Ovary (tissue), 9 donors: Measurements from ENCODE around the gene PASK. TPM values are rescaled to one million over a fixed set of nuclear protein-coding genes. Genes with fewer than 3 reads are reported as not detected.
"Not testable (repeated sequence)": the region's sequence is repeated elsewhere in the genome, so short reads cannot be mapped to it uniquely, and the experiment has no call there.

Experiments
- DNase-seq, 5 donors: peaks; one replicate each; pipeline ENCODE4 v3.0.0-alpha.2; 2019 to 2020
- H3K27ac ChIP-seq, 2 donors: fragments of 200-600 bp; one replicate each; pipeline versions ENCODE4 v1.5.1 to v1.8.0; 2019 to 2022
- H3K27me3 ChIP-seq: fragments of 200-600 bp; one replicate; pipeline ENCODE4 v1.8.0; 2022
- H3K36me3 ChIP-seq: fragments of 200-600 bp; sonication (generic); one replicate; pipeline ENCODE4 v1.5.1; 2019
- H3K4me1 ChIP-seq: one replicate; pipeline ENCODE4 v1.8.1; 2013; ENCODE audit warnings: mild to moderate bottlenecking, moderate library complexity; ENCODE audit not compliant: insufficient read depth
- H3K4me3 ChIP-seq: fragments of 200-600 bp; sonication (generic); one replicate; pipeline ENCODE4 v1.5.1; 2017
- H3K9me3 ChIP-seq, 2 donors: fragments of 200-600 bp in 1 of 2; sonication (generic) in 1 of 2; one replicate each; pipeline versions ENCODE4 v1.5.1 to v1.8.1; 2013 to 2019; ENCODE audit warnings: mild to moderate bottlenecking in 1 of 2, moderate library complexity in 1 of 2
- CTCF ChIP-seq, 3 donors: fragments of 450-650 bp in 2 of 3; fragments of 200-600 bp in 1 of 3; IDR thresholded peaks; one replicate each; pipeline versions ENCODE4 v1.5.1 to v1.8.0; 2016 to 2022; ENCODE audit warnings: antibody characterized with exemption in 3 of 3, mild to moderate bottlenecking in 1 of 3
- EP300 ChIP-seq: sonication (generic); formaldehyde crosslinking; IDR thresholded peaks from one replicate; pipeline ENCODE4 v1.6.1; 2017; ENCODE audit warnings: antibody characterized with exemption
- POLR2A ChIP-seq: fragments of 450-650 bp; IDR thresholded peaks from one replicate; pipeline ENCODE4 v1.6.1; 2017; ENCODE audit warnings: antibody characterized with exemption, mild to moderate bottlenecking, moderate library complexity
- WGBS, 3 donors: extraction: QIAGEN DNeasy Blood & Tissue Kit in 1 of 3; methylation state at CpG; one replicate each; pipeline versions ENCODE4 v1.1.5 to v1.1.7; 2013 to 2017; 5-methylcytosine and 5-hydroxymethylcytosine counted together
- intact Hi-C, 4 donors: fragments of 100-400 bp; cut with DNase I; formaldehyde crosslinking; loops; one replicate each; pipeline versions ENCODE4 v1.11.0 to v1.15.1; 2022 to 2023
- polyA plus RNA-seq, 2 donors: library from polyadenylated mRNA; stranded (reverse); fragments of 200-250 nt in 1 of 2; fragments of 350-450 nt in 1 of 2; fragmentation: Illumina TruSeq in 1 of 2; extraction: RNeasy Lipid Tissue Mini Kit (QIAGEN cat#74804) in 1 of 2; gene quantifications; one replicate each; pipeline ENCODE4 v1.2.3, GENCODE V29; 2013 to 2014
- total RNA-seq, 7 donors: library from RNA; depleted of rRNA in 2 of 7; stranded (reverse); fragments of >200 nt in 2 of 7; fragmentation: NEBNext Ultra II Directional in 3 of 7; extraction: Animal tissue kit (Norgen Biotek cat#: 25700) in 3 of 7; gene quantifications; one replicate each; pipeline versions ENCODE4 v1.1.0 to v1.2.4, GENCODE V29; 2016 to 2023
- donor health status: DM: no; HTN: no; CAD: no; lungs with moderate emphysema.
- donor health status: DM: no; HTN: no; CAD: no.
- donor health status: Bipolar disorder and iron deficiency.
- donor health status: DM: yes; HTN: yes; CAD: no.
- donor health status: DM: no; HTN: no; CAD: no.
- donor health status: DM: yes; HTN: yes; CAD: no.

PASK gene
- total and polyA plus RNA-seq, 9 donors: 2.4 to 13.4 (median 7.4) TPM

DNA sequence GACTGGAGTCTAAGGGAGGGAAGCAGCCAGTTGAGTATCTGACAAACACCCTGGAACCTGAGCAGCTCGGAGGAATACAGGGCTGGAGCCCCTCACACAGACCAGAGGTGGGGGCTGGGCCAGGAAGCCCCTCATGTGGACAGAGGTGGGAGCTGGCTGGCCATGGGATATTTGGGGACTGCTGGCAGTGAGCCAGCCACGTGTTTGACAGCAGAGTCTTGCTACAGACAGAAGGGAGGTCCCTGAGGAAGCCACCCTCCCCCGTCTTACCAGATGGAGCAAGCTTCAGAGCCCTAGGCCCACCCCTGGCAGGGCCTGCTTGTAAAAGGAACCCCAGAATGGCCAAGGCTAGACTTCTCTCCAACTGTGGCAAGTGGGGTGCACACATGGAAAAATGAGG lies 43.6 kb downstream of the PASK start:
- TF ChIP-seq EP300 (no peak), POLR2A (no peak), CTCF (IDR thresholded peaks at IDR 0.05) (no peak)
- Histone ChIP-seq H3K9me3 (no peaks in the 10 kb centered on the region), H3K4me3 (no peak overlapping the region), H3K27ac (no peak overlapping the region), H3K4me1 (peaks cover 9% of the 10 kb centered on the region), H3K27me3 (no peaks in the 10 kb centered on the region), H3K36me3 (no peaks in the 10 kb centered on the region)
- intact Hi-C loops: no loop called here
- WGBS, 3 donors: 40 to 43% (median 42%) methylated on average over 3 of the region's 3 CpGs
- no peak for DNase-seq

GRCh38 chr2:241104611-241105010 lies 44.7 kb downstream of the PASK start:
- H3K36me3 ChIP-seq, H3K4me3 ChIP-seq, H3K27me3 ChIP-seq, H3K4me1 ChIP-seq, H3K9me3 ChIP-seq, H3K27ac ChIP-seq, intact Hi-C loops, DNase-seq: not testable (repeated sequence)
- 95 to 97% (median 96%) methylated on average over 10 of the region's 10 CpGs for WGBS, 3 donors

GRCh38 chr2:241103176-241103595 lies 46.1 kb downstream of the PASK start:
- no peaks in the 10 kb centered on the region for H3K36me3 ChIP-seq
- peak overlapping the region in 1 of 2 donors; percentile 84 for H3K27ac ChIP-seq
- intact Hi-C loops: no loop called here
- H3K9me3 ChIP-seq: no peaks in the 10 kb centered on the region
- H3K4me3 ChIP-seq: peak overlapping the region; percentile 94
- peaks cover 9% of the 10 kb centered on the region for H3K4me1 ChIP-seq
- TF ChIP-seq POLR2A (no peak), CTCF (IDR thresholded peaks at IDR 0.05) (no peak), EP300 (no peak)
- no peak for DNase-seq
- no peaks in the 10 kb centered on the region for H3K27me3 ChIP-seq
- 36 to 52% (median 48%) methylated on average over 5 of the region's 5 CpGs for WGBS, 3 donors

DNA sequence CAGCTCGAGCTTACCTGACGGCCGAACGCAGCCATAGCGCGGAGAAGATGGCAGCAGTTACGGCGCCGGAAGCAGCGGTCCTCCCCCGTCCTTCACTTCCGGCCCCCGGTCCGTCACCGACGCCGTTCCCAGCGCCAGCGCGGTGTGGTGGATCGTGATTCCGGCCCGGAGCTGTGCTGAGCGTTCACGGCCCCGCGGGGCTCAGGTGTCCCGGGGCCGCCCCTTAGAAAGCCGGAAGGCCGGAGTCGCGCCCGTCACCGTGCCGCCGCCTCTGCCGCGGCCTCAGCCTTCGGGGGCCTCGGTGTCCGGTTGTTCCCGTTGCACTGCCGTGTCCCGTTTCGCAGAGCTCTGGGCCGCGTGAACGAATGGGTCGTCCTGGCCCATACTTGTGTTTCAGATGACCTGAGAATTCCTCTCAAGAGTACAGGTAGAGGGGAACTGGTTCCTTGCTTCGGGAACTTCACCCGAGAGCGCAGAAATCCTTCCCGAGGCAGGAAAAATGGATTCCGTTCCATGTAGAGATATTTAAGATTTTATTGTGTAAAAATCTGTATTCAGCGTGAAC lies 47.0 kb downstream of the PASK start, which contains the start of gene MTERF4:
Gene MTERF4, minus strand, starts transcription at position 49 of the 565 bp plus-strand sequence. Its CDS starts 14 bp downstream, at position 35.
- 0% methylated on average over 35 to 56 of the region's 56 CpGs for WGBS, 3 donors
- peak; percentile 83 to 90 (median 86) for DNase-seq
- no peaks in the 10 kb centered on the region for H3K9me3 ChIP-seq
- peak within 1 kb of the TSS; percentile 66 to 84 for H3K27ac ChIP-seq
- no peaks in the 10 kb centered on the region for H3K36me3 ChIP-seq
- intact Hi-C loops: no loop called here
- no peaks in the 10 kb centered on the region for H3K27me3 ChIP-seq
- peaks cover 9% of the 10 kb centered on the region for H3K4me1 ChIP-seq
- peak within 1 kb of the TSS; percentile 94 for H3K4me3 ChIP-seq
- no peak for TF ChIP-seq EP300
- peak; percentile 57 for TF ChIP-seq POLR2A
- TF ChIP-seq CTCF (IDR thresholded peaks at IDR 0.05): peak in 1 of 3 donors; percentile 31

DNA sequence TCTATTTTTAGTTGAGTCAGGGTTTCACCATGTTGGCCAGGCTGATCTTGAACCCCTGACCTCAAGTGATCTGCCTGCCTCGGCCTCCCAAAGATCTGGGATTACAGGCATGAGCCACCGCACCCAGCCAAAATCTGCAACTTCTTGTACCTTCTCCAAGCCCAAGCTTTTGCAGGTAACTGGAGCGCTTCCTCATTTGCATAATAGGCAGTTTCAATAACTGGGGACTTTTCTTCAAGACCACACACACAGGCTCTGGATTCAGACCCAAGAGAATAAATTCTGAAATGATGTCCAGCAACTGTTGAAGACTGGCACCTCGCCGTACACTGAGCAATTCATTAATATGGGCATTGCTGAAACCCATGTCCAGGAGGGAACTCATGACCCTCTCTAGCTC lies 50.0 kb downstream of the PASK start:
- H3K27me3 ChIP-seq: no peaks in the 10 kb centered on the region
- no peaks in the 10 kb centered on the region for H3K9me3 ChIP-seq
- WGBS, 3 donors: 86 to 91% (median 87%) methylated on average over 5 of the region's 5 CpGs
- DNase-seq: no peak
- intact Hi-C loops: no loop called here
- H3K4me1 ChIP-seq: peaks cover 9% of the 10 kb centered on the region
- TF ChIP-seq EP300: no peak
- TF ChIP-seq CTCF (IDR thresholded peaks at IDR 0.05): no peak
- TF ChIP-seq POLR2A: no peak
- H3K4me3 ChIP-seq: no peak overlapping the region
- H3K27ac ChIP-seq: no peak overlapping the region
- H3K36me3 ChIP-seq: no peaks in the 10 kb centered on the region
